Activated CD8-positive, alpha-beta memory T cell treated with anti-CD3 and anti-CD28 coated beads for 48 hours (primary cell): ENCODE measurements around the gene ABHD8.
"Not testable (repeated sequence)": the region's sequence is repeated elsewhere in the genome, so short reads cannot be mapped to it uniquely, and the experiment has no call there.

Experiments used
- DNase-seq, 3 experiments: peaks; one replicate each; pipeline ENCODE4 v3.0.0-alpha.2; 2020; ENCODE audit warnings: low read depth in 2 of 3, low spot score in 2 of 3

ABHD8 gene

GRCh38 chr19:17302391-17303166 lies 646 bp downstream of the ABHD8 start:
- DNase-seq: no peak

- no peak for DNase-seq
These were observed 2.1 kb downstream of the ABHD8 start for GRCh38 chr19:17300992-17301619.

- no peak for DNase-seq
These were observed 6.2 kb downstream of the ABHD8 start for GRCh38 chr19:17296976-17297375.

- DNase-seq: no peak
These were observed 7.0 kb downstream of the ABHD8 start for GRCh38 chr19:17296273-17296672.

GRCh38 chr19:17295551-17295950 lies 7.7 kb downstream of the ABHD8 start:
- DNase-seq: not testable (repeated sequence)

GRCh38 chr19:17294051-17294891 lies 9.0 kb downstream of the ABHD8 start:
- DNase-seq: peak; percentile 42 to 50 (median 47)

GRCh38 chr19:17293605-17294004 lies 9.6 kb downstream of the ABHD8 start:
- DNase-seq: no peak

- DNase-seq: peak in 2 of 3 experiments; percentile 66 to 81
These were observed 10.7 kb downstream of the ABHD8 start for GRCh38 chr19:17292301-17293074.

GRCh38 chr19:17289489-17289888 lies 13.7 kb downstream of the ABHD8 start:
- DNase-seq: peak in 1 of 3 experiments; percentile 40

GRCh38 chr19:17286752-17287151 lies 16.5 kb downstream of the ABHD8 start:
- no peak for DNase-seq

- DNase-seq: no peak
These were observed 17.0 kb downstream of the ABHD8 start for GRCh38 chr19:17286263-17286662.

- DNase-seq: no peak
These were observed 17.6 kb downstream of the ABHD8 start for GRCh38 chr19:17285415-17286135.

- no peak for DNase-seq
These were observed 19.7 kb downstream of the ABHD8 start for GRCh38 chr19:17283504-17283996.

- DNase-seq: peak; percentile 60 to 72 (median 71)
These were observed 20.6 kb downstream of the ABHD8 start for GRCh38 chr19:17282488-17283125.

- peak in 2 of 3 experiments; percentile 26 to 30 for DNase-seq
These were observed 21.6 kb downstream of the ABHD8 start, which contains the start of gene ANKLE1 for GRCh38 chr19:17281391-17282304. Gene ANKLE1, plus strand, starts transcription at chr19:17281901. Its CDS starts 20 bp downstream, at chr19:17281921.

- no peak for DNase-seq
These were observed 23.8 kb downstream of the ABHD8 start for GRCh38 chr19:17279436-17279835.

GRCh38 chr19:17275441-17276175 lies 27.6 kb downstream of the ABHD8 start:
- DNase-seq: no peak

- not testable (repeated sequence) for DNase-seq
These were observed 28.3 kb downstream of the ABHD8 start for GRCh38 chr19:17274892-17275291.
